ENCODE data around the gene ARHGAP15.
A peak's percentile ranks its signal among the peaks of the same experiment; 100 is the strongest.

Gene ARHGAP15

GRCh38 chr2:143146366-143146765 is 17.1 kb downstream of the ARHGAP15 start:
- DNase-seq, result peak; percentile 7

- DNase-seq, result no peak
Observed at GRCh38 chr2:143146815-143147530, 17.8 kb downstream of the ARHGAP15 start.

DNA sequence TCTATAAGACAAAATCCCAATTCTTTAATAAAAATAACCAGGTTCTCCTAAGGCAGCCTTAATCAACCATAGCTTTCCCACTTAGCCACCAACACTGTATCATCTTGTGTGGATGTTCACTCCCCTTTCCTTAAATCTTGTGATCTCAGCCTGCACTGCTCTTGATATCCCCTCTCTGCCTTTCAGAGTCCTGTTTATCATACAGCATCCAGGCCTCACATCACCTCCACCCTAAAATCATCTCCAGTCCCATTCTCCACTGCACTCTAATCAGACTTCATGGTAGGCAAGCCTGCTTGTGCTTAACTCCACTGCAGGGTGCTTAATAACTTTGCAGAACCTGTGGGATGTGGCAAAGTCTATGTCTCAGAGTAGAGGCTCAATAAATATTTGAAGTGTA is 18.8 kb downstream of the ARHGAP15 start:
- DNase-seq, result no peak

- DNase-seq, result no peak
Observed at GRCh38 chr2:143148757-143149156, 19.5 kb downstream of the ARHGAP15 start.

DNA sequence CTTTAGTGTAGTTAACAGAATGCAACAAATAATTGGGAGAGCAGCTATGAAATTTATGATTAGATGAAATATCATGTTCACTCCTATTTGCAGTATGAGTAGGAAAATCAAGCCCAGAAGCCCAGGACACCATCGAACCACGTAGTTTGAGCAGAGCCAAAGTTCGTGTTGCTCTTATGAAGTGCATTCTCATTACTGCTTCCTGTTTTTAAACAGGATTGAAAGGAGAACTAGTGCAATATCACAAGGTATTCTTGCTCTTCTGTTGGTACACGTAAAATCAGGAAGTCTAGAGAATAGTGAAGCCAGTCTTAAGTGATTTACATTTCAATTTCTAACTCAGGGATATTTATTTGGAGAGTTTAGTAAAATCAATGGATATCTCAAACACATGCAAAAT is 21.1 kb downstream of the ARHGAP15 start:
- no peak for DNase-seq

DNA sequence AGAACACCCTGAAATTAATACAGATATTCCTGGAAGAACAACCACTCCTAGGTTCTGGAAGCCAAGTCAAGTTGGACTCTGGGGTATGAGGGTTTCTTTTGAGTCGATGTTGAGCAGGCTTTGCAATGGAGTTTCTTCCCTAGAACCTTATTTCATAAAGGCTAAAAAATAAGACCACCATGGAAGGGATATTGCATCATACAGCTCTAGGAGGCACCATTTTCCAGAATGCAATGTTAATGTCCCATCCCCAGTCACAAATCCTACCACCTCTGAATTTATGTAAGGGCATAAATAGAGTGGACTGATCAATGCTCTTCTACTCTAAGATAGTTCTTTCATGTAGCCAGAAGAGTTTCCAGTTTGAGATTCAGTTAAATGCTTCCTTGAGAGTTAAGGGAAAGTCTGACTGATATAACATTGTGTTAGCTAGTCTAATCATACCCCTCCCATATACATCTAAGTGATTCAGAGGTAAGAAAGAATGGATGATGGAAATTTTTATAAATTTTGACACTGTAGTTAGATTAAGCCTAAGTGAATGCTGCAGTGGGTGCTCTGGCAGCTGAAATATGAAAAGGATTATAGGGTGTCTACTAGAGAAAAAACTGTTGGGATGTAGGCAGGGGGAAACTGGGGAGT is 22.0 kb downstream of the ARHGAP15 start:
- DNase-seq, result no peak

GRCh38 chr2:143152219-143152618 is 23.0 kb downstream of the ARHGAP15 start:
- DNase-seq, result no peak

GRCh38 chr2:143152637-143153036 is 23.4 kb downstream of the ARHGAP15 start:
- DNase-seq, result no peak

GRCh38 chr2:143155661-143156060 is 26.4 kb downstream of the ARHGAP15 start:
- DNase-seq, result no peak

GRCh38 chr2:143157001-143157400 is 27.8 kb downstream of the ARHGAP15 start:
- DNase-seq, result no peak

DNA sequence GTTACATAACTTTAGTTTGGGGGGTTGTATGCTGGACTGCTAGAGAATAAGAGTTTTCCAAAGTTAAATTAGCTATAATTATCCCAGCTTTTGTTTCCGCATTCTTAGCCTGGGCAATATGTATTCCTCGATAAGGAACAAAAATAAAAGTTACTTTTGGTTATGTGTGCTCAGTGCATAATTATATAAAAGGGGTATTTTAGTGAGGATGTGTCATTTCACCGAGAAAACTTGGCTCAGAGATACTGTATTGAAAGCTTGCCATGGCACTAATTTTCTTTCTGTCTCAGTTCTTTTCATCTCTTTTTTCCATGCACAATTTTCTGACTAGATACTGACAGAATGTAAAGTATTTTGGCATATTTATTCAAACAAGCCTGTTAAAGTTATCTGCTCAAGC is 28.2 kb downstream of the ARHGAP15 start:
- no peak for DNase-seq

- no peak for DNase-seq
Observed at GRCh38 chr2:143158098-143158497, 28.9 kb downstream of the ARHGAP15 start.

GRCh38 chr2:143158551-143159485 is 29.6 kb downstream of the ARHGAP15 start:
- no peak for DNase-seq

DNA sequence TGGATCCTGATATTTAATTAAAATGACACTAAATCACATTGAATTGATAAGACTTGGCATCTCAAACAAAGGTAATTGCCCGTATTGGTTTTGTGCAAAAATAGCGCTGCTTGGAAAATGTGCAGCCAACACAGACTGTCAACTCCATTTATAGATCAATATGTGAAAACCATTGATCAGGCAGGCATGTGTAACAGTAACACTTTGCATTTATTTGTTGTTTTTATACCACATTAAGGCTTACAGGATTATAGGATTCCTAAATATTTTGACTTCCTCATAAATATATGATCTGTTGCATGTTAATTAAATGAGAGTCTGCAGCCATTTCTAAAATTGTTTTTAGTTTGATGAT is 30.2 kb downstream of the ARHGAP15 start:
- no peak for DNase-seq

- no peak for DNase-seq
Observed at GRCh38 chr2:143160732-143161707, 31.8 kb downstream of the ARHGAP15 start.

- peak; percentile 44 for DNase-seq
Observed at GRCh38 chr2:143162123-143162837, 33.1 kb downstream of the ARHGAP15 start.

DNA sequence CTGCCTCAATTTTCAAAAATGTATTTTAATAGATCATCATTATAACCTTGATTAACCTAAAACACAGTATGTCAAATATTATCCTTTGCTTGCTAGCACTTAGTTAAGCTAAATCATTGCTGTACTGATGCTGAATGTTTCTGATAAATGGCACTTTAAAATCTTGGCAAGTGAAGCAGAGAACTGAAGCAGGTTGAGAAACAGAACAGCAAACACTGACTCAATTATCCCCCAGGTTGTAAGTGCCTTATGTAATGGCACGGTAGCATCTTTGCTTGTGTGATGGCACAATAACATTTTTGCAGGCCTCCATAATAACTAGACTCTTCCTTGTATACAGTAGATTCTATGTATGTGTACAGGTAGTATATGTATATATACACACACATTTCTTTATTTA is 33.8 kb downstream of the ARHGAP15 start:
- no peak for DNase-seq

DNA sequence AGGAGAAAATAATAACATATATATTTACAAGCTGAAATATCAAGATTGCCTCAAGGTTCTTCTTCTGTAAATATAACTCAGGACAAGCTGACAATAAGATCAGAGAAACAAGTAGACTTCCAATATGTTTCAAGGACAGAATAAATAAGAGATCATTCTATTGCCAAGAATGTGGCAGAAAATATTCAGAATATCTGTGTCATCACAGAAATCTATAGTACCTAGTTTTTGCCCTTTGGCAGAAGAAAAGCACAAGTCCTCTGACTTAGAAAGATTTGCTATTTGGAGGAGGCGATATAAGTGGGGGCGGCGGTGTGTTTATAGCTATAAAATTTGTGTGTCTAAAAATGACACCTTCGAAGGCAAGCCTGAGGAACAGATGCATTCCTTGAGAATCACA is 34.3 kb downstream of the ARHGAP15 start:
- no peak for DNase-seq

GRCh38 chr2:143165291-143165690 is 36.1 kb downstream of the ARHGAP15 start:
- no peak for DNase-seq

DNA sequence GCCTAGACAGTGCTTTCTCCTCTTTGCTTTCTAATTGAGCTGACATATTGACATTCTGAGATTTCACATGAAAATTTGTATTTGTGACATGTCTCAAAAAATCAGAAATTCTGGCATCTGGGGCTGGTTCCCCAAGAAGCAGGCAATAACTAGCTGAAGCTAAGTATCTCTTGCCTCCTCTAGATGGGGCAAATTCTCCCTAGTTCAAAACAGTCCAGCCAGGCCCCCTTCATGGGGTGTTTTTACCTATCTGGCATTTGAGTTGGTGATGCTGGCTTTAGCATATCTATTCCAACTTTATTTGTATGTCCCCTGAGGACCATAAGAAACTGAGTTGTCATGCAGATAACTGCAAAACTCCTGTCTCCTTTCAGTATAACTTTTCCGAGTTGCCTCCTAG is 39.9 kb downstream of the ARHGAP15 start:
- DNase-seq, result no peak

DNA sequence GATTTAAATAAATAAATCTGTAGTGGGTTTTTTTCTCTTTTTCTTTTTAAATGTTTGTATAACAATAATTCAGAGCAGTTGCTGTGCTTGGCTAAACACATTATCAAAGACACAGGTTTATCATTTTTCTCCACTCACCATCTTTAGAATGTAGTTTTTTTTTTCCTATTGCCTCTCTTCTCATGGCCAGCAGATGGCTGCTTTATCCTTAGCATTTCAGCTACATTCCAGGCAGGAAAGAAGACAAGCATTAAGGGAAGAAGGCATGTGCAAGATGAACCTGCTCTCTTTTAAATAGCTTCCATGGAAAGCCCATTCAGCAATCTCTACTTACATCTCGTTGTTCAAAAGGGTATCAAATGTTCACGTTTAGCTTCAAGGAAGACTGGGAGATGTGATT is 42.6 kb downstream of the ARHGAP15 start:
- no peak for DNase-seq

- no peak for DNase-seq
Observed at GRCh38 chr2:143175438-143175837, 46.2 kb downstream of the ARHGAP15 start.

Data from DMS79 treated with DMSO at 0.1 percent for 48 hours (cell line).